RWPE1 (cell line): ENCODE data around the gene VAT1L.

Experiments used
- CTCF ChIA-PET: fragments of 350-600 bp; sonication (Branson Sonifier 250); formaldehyde crosslinking; extraction: SDS; loops from one replicate; lab custom pipeline; 2021; lab: Yijun Ruan, JAX
- POLR2A ChIA-PET: fragments of 400-600 bp; formaldehyde crosslinking; extraction: SDS; loops from one replicate; lab custom pipeline; 2020; ENCODE audit warnings: antibody characterized with exemption; ENCODE audit not compliant: low non-redundant PET; lab: Yijun Ruan, JAX
- DNase-seq: peaks from one replicate; pipeline ENCODE4 v3.0.0; 2012; ENCODE audit warnings: low spot score
- H3K27ac ChIP-seq: fragments of 450-650 bp; 2 replicates; pipeline ENCODE4 v1.5.1; 2017
- TF ChIP-seq, protein P1 (sequence below): fragments of 450-650 bp; conservative IDR thresholded peaks from 2 replicates; pipeline ENCODE4 v1.5.1; 2017; ENCODE audit warnings: low read depth, mild to moderate bottlenecking

The VAT1L gene

DNA sequence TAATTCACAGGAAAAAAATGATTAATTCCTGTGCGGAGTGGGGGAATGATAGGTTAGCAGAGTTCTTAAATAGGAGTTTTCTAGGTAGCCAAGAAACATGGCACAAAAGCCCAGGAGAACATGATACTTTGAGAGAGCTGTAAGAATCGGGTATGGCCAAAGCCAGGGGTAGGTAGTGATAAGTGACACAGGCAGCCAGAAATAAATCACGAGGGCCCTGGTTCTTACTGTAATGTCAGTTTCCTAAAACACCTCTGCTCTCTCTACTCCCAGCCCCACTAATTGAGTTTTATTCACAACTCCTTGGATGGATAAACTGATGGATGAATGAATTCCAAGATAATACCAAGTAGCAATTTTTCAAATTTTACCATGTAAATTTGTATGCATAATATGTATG lies 54.1 kb downstream of the VAT1L start:
- TF ChIP-seq, protein P1, sequence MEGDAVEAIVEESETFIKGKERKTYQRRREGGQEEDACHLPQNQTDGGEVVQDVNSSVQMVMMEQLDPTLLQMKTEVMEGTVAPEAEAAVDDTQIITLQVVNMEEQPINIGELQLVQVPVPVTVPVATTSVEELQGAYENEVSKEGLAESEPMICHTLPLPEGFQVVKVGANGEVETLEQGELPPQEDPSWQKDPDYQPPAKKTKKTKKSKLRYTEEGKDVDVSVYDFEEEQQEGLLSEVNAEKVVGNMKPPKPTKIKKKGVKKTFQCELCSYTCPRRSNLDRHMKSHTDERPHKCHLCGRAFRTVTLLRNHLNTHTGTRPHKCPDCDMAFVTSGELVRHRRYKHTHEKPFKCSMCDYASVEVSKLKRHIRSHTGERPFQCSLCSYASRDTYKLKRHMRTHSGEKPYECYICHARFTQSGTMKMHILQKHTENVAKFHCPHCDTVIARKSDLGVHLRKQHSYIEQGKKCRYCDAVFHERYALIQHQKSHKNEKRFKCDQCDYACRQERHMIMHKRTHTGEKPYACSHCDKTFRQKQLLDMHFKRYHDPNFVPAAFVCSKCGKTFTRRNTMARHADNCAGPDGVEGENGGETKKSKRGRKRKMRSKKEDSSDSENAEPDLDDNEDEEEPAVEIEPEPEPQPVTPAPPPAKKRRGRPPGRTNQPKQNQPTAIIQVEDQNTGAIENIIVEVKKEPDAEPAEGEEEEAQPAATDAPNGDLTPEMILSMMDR = no peak
- H3K27ac ChIP-seq = no peak overlapping the region
- ChIA-PET CTCF (no interaction called here), POLR2A (no interaction called here)
- DNase-seq = no peak

DNA sequence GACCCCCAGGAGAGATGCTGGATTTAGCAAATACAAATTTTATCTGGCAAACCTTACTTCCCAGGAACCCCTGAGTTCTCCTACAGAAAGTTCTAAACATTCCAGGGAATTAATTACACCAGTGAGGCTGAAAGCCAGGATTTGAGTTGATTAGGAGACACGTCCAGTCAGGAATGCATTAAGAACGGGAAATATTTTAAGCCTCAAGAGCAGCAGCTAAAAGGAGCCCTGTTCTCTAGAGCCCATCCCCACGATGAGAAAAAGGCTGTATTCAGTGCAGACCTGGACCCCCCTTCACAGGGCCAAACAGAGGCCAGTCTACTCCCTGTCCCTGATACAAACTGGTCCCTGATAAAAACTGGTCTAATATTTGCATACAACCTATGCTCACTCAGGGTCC lies 55.0 kb downstream of the VAT1L start:
- ChIA-PET CTCF (no interaction called here), POLR2A (no interaction called here)
- H3K27ac ChIP-seq = no peak overlapping the region
- TF ChIP-seq, protein P1 = no peak
- DNase-seq = no peak

DNA sequence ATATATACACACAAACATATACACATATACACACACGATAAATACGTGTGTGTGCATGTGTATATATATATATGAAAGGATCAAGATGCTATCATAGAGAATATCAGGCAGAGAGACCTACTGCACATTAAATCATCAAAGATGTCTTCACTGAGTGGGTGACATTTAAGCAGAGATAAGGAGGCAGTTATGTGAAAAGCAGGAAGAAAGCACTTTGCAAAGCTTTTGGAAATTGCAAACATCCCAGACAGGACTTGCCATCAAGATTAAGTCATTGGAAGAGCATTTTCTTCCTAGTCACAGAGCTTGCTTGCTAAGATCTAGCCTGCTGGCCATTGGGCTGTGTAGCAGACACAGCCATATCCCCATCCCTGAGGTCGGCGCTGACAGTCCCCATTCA lies 56.4 kb downstream of the VAT1L start:
- TF ChIP-seq, protein P1 = no peak
- CTCF ChIA-PET = interaction anchor here (0.6 kb wide), 1 partner anchor 158 kb away, joined by 3 read pairs; no protein-coding TSS in a partner anchor
- no peak overlapping the region for H3K27ac ChIP-seq
- no peak for DNase-seq
- POLR2A ChIA-PET = no interaction called here

DNA sequence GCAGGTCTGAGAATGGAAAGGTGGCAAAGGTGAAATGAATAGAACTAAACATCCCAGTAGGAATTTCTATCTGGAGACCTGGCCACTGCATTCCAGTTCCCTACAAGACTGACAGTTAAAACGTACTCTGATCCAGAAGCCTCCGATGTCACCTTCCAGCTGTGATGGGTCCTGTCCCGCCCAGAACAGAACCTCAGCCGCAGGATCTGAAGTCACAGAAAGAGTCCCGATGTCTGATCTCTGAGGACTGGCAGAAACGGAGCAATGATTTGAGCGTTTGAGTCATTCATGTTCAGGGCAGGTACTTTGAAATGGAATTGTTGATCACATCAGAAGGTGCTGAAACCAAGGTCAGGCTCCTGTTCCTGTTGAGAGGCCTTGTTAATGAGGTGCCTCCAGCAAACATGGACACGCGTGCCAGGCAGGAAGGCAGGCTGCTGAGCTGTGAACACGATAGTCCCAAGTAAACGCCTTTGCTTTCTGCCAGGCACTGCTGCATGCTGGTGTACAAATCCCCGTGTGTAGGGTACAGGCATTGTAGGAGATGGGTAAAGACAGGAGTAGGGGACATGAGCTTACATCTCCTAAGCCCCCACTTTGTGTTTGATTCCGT lies 61.4 kb downstream of the VAT1L start:
- ChIA-PET CTCF (no interaction called here), POLR2A (no interaction called here)
- H3K27ac ChIP-seq = no peak overlapping the region
- TF ChIP-seq, protein P1 = no peak
- no peak for DNase-seq

DNA sequence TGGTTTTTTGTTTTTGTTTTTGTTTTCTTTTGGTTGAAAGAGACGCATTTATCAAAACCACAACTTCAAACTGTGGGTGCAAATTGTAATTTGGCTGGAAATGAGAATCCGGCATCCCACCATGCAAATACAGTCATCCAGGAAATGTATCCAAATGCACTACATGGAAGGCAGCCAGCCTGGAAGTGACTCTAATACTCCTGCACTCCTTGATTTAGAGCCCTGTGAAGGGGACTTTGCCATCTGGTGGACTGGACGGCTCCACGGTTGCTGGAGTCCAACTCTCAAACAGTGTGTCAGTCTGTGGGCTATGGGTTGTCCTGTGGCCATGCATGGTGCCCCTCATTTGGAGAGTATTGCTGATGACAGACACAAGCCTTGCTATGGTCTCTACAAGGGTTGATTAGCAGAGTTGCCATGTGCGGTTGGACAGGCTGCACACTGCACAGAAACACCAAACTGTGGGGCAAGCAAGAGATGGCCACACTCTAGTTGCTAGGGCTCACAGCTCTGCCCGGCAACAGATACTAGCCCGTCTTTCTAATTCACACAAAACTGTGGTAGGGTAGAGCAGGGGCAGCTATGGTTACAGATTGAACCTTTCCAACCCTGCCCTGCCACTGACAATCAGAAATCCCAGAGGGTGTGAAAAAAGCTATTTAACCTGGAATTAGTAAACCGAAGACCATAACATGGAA lies 62.4 kb downstream of the VAT1L start:
- TF ChIP-seq, protein P1 = no peak
- DNase-seq = no peak
- POLR2A ChIA-PET = no interaction called here
- H3K27ac ChIP-seq = no peak overlapping the region
- CTCF ChIA-PET = no interaction called here

DNA sequence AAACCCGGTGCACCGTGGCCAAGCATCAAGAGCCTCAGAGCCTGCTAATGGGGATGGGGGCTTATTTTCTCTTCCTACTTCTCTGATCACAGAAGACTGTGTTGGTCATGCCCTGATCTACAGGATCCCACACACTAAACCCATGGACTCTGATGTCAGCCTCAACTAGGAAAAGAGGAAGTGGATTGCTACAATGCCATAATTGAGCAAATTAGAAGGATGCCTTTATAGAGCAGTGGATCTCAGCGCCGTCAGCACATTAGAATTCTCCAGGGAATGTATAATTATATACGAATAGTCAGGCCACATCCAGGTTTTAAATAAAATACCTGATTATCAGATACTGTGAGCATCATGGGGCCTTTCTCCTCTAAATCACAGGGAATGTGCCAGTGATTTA lies 64.8 kb downstream of the VAT1L start:
- H3K27ac ChIP-seq = no peak overlapping the region
- TF ChIP-seq, protein P1 = no peak
- DNase-seq = no peak
- POLR2A ChIA-PET = no interaction called here
- CTCF ChIA-PET = no interaction called here
